SHP77 (cell line): Measurements from ENCODE around the gene MAPK14.

Source experiments
- DNase-seq, 2 experiments: peaks; one replicate each; lab custom pipeline; 2025; lab: John Stamatoyannopoulos, UW

Gene MAPK14

GRCh38 chr6:36102853-36103252, 75.2 kb downstream of the MAPK14 start:
- no peak for DNase-seq

- DNase-seq: no peak
Measured at GRCh38 chr6:36104836-36105235, 77.2 kb downstream of the MAPK14 start.

- no peak for DNase-seq
Measured at GRCh38 chr6:36109092-36109491, 81.5 kb downstream of the MAPK14 start.

- DNase-seq: no peak
Measured at GRCh38 chr6:36110050-36110449, 82.4 kb downstream of the MAPK14 start.

DNA sequence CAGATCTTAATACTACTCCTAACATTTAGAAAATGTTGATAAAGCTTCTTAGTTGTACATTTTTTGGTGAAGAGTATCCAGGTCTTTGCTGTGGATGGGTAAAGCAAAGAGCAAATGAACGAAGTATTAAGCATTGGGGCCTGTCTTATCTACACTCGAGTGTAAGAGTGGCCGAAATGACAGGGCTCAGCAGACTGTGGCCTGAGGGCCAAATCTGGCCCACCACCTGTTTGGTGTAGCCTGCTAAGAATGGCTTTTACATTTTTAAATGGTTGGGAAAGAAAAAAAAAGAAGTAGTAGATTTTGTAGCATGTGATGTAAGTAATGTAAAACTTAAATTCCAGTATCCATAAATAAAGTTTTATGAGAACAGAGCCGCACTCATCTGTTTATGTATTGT, 83.3 kb downstream of the MAPK14 start:
- no peak for DNase-seq

DNA sequence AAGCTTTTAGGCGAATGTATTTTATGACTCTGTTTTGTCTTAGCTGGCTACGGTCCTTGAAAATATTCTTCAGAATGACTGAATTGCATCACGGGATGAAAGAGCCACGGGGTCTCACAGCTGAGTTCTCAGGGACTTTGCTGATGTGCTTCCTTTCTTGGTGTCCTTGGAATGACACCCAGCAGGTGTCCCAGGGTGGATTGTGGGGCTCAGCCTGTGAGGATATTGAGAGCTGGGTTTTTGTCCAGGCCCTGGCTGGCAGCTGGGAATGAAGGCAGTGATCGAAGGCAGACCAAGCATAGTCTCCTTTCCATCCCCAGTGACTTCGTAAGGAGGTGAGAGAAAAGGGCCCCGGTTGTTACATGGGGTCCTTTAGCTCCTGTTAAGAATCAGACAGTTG, 83.9 kb downstream of the MAPK14 start:
- DNase-seq: no peak

GRCh38 chr6:36113049-36113448, 85.4 kb downstream of the MAPK14 start:
- no peak for DNase-seq

- DNase-seq: no peak
Measured at GRCh38 chr6:36113703-36114102, 86.1 kb downstream of the MAPK14 start.

- no peak for DNase-seq
Measured at GRCh38 chr6:36114798-36115408, 87.3 kb downstream of the MAPK14 start.

DNA sequence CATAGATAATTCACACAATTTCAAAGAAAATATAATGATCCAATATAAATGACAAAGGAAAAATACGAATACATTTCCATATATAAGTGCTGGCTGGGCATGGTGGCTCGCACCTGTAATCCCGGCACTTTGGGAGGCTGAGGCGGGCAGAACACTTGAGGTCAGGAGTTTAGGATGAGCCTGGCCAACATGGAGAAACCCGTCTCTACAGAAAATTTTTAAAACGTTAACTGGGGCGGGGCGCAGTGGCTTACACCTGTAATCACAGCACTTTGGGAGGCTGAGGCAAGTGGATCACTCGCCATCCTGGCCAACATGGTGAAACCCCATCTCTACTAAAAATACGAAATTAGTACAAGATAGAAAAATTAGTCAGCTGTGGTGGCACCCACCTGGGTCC, 87.8 kb downstream of the MAPK14 start:
- no peak for DNase-seq

GRCh38 chr6:36116066-36116864, 88.7 kb downstream of the MAPK14 start:
- DNase-seq: no peak

DNA sequence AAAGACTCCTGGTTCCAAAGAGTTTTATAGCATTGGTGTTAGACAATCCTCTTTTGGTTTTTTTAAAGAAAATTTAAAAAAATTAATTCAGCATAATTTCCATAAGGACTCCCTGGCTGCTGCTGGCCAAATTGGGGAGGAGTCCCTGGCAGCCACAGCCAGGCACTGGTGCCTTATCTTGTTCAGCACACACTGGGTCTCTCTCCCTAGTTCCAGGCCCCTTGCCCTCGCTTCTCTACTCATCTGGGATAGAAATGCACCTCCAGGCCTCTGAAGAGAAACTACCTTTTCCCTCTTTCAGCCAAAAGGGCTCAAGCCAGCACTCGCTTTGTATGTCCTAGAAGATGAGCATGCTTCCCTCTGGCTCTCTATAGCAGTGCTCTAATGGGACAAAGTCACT, 89.3 kb downstream of the MAPK14 start:
- no peak for DNase-seq

DNA sequence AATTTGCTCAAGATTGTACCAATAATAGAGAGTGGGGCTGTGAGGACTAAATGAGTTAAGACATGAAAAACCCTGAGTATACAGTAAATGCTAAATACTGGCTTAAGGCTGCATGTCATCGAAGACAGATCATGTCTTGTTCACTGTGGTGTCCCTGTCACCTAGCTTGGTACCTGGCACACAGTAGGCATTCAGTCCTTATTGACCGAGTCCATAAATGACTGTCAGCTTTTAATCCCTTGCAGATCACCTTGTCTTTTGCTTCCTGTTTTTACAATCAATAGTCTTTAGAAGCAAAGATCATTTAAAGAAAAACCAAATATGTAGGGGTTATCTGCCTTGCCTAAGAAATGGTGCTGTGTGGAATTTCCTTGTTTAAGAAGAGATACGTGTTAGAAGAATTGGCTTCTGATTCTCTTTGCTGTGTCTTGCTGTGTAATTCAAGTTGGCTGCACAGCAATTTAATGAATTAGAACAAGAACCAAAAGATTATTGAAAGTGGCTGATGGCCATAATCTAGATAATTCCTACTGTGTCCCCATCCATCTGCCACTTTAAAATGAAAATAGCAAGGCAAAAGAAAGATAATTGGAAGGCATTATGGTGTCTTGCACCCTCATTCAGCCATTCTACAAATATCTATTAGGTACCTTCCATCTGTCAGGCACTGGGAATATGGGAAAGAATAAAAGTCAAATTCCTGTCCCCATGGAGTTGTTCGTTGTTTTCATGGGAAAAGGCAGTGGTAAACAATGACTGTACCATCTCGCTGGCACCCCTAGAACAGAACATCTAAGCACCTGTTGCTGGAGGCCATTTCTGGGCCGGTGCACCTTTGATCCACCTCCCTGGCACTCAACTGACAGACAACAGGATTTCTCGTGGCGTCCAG, 90.3 kb downstream of the MAPK14 start:
- DNase-seq: no peak

DNA sequence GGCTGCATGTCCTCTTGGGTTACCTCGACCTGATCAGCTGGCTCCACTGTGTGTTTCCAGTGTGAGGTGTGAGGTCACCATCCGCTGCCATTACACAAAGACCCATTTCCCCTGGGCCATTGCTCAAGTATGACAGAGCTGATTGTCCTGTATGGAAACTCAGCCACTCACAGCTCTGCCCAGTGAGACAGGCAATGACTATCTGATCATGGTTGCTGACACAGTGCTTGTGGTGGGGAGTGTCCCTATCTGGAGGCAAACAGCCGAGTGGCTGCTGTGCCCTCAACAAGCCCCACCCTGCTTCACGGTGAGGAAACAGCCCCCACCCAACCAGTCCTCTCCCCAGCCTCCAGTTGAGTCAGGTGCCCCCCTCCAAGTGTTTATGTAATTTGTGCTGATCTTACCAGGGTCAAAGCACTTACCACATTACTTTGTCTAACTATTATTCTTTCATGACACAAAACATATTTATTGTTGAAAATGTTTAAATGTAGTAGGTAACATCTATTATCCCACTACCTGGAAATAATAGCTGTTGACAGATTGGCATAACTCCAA, 91.0 kb downstream of the MAPK14 start:
- DNase-seq: no peak

- DNase-seq: no peak
Measured at GRCh38 chr6:36119209-36119608, 91.6 kb downstream of the MAPK14 start.

DNA sequence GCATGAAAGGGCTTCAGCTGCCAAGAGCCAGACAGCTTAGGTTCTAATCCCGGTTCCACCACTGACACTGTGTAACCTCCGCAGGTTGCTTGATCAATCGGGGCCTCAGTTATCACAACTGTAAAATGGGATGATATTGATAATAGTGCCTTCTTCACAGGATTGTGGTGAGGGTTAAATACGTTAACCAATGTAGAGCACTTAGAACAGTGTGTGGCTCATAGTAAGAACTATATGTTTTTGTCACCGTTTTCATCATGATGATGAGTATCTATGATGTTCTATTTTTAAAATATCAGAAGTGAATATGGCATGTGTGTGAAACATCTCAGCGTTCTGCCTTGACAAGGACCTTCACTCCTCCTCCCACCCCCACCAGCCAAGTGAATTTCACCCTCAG, 92.4 kb downstream of the MAPK14 start:
- DNase-seq: no peak

- no peak for DNase-seq
Measured at GRCh38 chr6:36120539-36120938, 92.9 kb downstream of the MAPK14 start.

DNA sequence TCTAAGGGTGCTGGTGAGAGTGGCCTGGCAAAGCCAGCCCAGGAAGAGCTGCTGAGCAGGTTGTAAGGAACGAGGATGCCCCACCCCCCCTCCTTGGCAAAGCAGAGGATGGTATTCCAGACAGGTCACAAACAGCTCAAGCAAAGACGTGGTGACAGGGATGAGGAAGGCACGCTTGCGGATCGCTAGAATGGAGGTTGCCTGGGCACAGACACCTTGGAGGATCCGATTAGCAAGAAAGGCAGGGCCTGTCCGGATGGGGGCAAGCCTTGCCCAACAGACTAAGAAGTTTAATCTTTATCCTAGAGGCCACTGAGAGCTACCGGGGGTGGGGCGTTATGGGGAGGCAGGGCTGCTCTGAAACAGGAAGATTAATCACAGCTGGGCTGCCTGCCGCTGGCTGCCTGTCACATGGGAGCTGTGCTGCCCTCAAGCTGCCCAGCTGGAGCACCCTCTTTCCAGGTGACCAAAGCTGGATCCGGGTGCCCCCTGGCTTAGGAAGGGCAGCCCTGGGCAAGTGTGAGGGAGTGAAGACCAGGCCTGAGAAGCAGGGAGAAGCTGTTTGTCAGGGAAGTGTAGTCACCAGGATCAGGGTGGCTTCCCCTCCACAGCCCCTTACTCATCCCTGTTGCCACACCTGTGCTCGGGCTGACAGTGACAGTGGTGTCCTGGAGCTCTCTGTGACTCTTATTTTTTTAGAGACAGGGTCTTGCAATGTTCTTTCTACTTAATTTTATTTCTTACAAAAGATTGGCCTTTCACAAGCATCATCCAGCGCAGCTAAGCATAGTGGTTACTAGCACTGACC, 93.6 kb downstream of the MAPK14 start:
- no peak for DNase-seq

- no peak for DNase-seq
Measured at GRCh38 chr6:36121787-36122494, 94.3 kb downstream of the MAPK14 start.

DNA sequence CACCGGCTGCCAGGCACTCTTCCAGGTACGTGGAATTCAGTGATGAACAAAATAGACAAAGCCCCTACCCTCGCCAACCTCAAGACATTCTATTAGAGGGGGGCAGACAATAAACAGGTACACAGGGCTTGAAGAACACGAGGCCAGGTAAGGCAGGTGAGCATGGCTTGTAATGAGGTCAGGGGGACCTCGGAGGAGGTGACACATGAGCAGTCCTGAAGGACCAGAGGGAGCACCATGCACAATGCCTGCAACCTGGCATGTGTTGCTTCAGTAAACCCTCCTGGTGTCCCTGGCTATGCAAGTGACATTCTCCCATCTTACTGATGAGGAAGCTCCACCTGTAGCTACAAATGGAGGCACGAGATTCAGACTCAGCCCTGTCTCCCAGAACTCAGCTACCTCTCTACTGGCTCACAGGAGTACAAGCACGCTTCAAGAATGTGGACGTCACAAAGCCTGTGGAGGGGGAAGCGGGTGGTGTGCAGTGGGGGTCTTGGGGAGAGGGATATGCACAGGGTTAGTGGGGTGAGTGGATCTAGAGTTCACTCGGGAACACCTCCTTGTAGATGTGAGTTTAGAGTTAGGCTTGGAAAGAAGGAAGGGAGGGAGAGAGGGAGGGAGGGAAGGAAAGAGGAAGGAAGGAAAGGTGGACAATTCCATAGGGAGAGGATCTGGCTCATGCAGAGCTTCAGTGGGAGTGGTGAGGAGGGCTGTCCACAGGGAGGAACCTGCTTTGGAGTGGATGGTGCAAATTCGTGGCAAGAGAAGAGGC, 95.1 kb downstream of the MAPK14 start:
- no peak for DNase-seq
